Lung (tissue), 12 donors: ENCODE results near the gene PPARA. TPM values are rescaled to one million over a fixed set of nuclear protein-coding genes. Genes with fewer than 3 reads are reported as not detected.
"Not testable (repeated sequence)": the region's sequence is repeated elsewhere in the genome, so short reads cannot be mapped to it uniquely, and the experiment has no call there.

Experiments
- ATAC-seq: fragments of 200-7000 bp; cut with Tn5 transposase; one replicate; pipeline ENCODE4 v1.9.1; 2020; ENCODE audit warnings: moderate number of reproducible peaks; ENCODE audit not compliant: insufficient read depth, low FRiP score
- DNase-seq, 3 donors: peaks; one replicate each; pipeline ENCODE4 v3.0.0-alpha.2; 2013 to 2017
- H3K27ac ChIP-seq, 2 donors: one replicate each; pipeline ENCODE4 v1.5.1; 2013; ENCODE audit warnings: mild to moderate bottlenecking in 2 of 2, moderate library complexity in 2 of 2, control low read depth in 1 of 2, inconsistent platforms in 1 of 2, low read depth in 1 of 2, low read length in 1 of 2
- H3K27me3 ChIP-seq, 3 donors: one replicate each; pipeline ENCODE4 v1.5.1; 2013; ENCODE audit warnings: low read length in 2 of 3; ENCODE audit not compliant: control insufficient read depth in 3 of 3, insufficient read depth in 3 of 3
- H3K36me3 ChIP-seq, 4 donors: one replicate each; pipeline ENCODE4 v1.5.1; 2013; ENCODE audit warnings: low read length in 4 of 4, mild to moderate bottlenecking in 1 of 4, moderate library complexity in 1 of 4; ENCODE audit not compliant: control insufficient read depth in 4 of 4, insufficient read depth in 4 of 4
- H3K4me1 ChIP-seq, 5 donors: one replicate each; pipeline ENCODE4 v1.5.1; 2013; ENCODE audit warnings: low read length in 5 of 5, mild to moderate bottlenecking in 2 of 5, moderate library complexity in 1 of 5; ENCODE audit not compliant: control insufficient read depth in 5 of 5, insufficient read depth in 5 of 5
- H3K4me3 ChIP-seq: one replicate; pipeline ENCODE4 v1.5.1; 2013; ENCODE audit warnings: mild to moderate bottlenecking, control low read depth, moderate library complexity
- H3K9ac ChIP-seq, 2 donors: one replicate each; pipeline ENCODE4 v1.5.1; 2013; ENCODE audit warnings: low read length in 2 of 2, control low read depth in 1 of 2; ENCODE audit not compliant: insufficient read depth in 1 of 2
- H3K9me3 ChIP-seq, 4 donors: one replicate each; pipeline ENCODE4 v1.5.1; 2013; ENCODE audit warnings: low read length in 3 of 4, mild to moderate bottlenecking in 1 of 4, moderate library complexity in 1 of 4; ENCODE audit not compliant: control insufficient read depth in 4 of 4, insufficient read depth in 3 of 4
- CTCF ChIP-seq: IDR thresholded peaks from 2 replicates; pipeline ENCODE4 v1.5.1; 2012; ENCODE audit warnings: mild to moderate bottlenecking; ENCODE audit errors: control extremely low read depth, extremely low read depth
- WGBS, 2 donors: extraction: QIAGEN DNeasy Blood & Tissue Kit; methylation state at CpG; one replicate each; pipeline ENCODE4 v1.1.7; 2013; 5-methylcytosine and 5-hydroxymethylcytosine counted together
- polyA plus RNA-seq, 2 donors: library from polyadenylated mRNA; stranded (reverse); fragments of 200-250 nt; gene quantifications; one replicate each; pipeline ENCODE4 v1.2.1, GENCODE V29; 2013
- total RNA-seq, 2 donors: library from RNA; depleted of rRNA in 1 of 2; stranded (reverse); fragments of >200 nt in 1 of 2; gene quantifications; one replicate each; pipeline ENCODE4 v1.2.1, GENCODE V29; 2014 to 2021
- donor health status: control.
- donor health status: control.
- donor health status: Bipolar disorder and iron deficiency.
- donor health status: healthy.
- donor health status: DM: yes; HTN: yes; CAD: no.

The PPARA gene
- total and polyA plus RNA-seq, 4 donors = 4.4 to 18.1 (median 11.0) TPM

- peaks cover 0 to 5% (median 0%) of the 10 kb centered on the region in 5 donors for H3K4me1 ChIP-seq
- 88 to 89% methylated on average over 18 of the region's 18 CpGs for WGBS, 2 donors
- H3K4me3 ChIP-seq = no peak overlapping the region
- no peaks in the 10 kb centered on the region for H3K9me3 ChIP-seq
- peak overlapping the region in 1 of 2 donors; percentile 72 for H3K27ac ChIP-seq
- no peaks in the 10 kb centered on the region for H3K27me3 ChIP-seq
- H3K9ac ChIP-seq = no peak overlapping the region
- peaks cover 5 to 15% (median 6%) of the 10 kb centered on the region in 4 donors for H3K36me3 ChIP-seq
- no peak for TF ChIP-seq CTCF
- ATAC-seq (no peak), DNase-seq (no peak)
These were observed 45.3 kb downstream of the PPARA start for GRCh38 chr22:46195487-46196165.

- peaks cover 5 to 15% (median 7%) of the 10 kb centered on the region in 4 donors for H3K36me3 ChIP-seq
- TF ChIP-seq CTCF = no peak
- H3K4me3 ChIP-seq = no peak overlapping the region
- WGBS, 2 donors = 91% methylated on average over 8 of the region's 8 CpGs
- H3K9me3 ChIP-seq = no peaks in the 10 kb centered on the region
- peaks cover 0 to 5% (median 0%) of the 10 kb centered on the region in 5 donors for H3K4me1 ChIP-seq
- H3K9ac ChIP-seq = no peak overlapping the region
- H3K27ac ChIP-seq = peak overlapping the region in 1 of 2 donors; percentile 90
- H3K27me3 ChIP-seq = no peaks in the 10 kb centered on the region
- ATAC-seq (no peak), DNase-seq (no peak)
These were observed 46.0 kb downstream of the PPARA start for GRCh38 chr22:46196278-46196677.

GRCh38 chr22:46198274-46198673 lies 47.9 kb downstream of the PPARA start:
- Histone ChIP-seq H3K27me3 (no peaks in the 10 kb centered on the region), H3K9me3 (no peaks in the 10 kb centered on the region), H3K4me1 (peaks cover 0 to 3% (median 0%) of the 10 kb centered on the region in 5 donors), H3K9ac (no peak overlapping the region), H3K4me3 (no peak overlapping the region), H3K36me3 (peaks cover 5 to 15% (median 9%) of the 10 kb centered on the region in 4 donors), H3K27ac (no peak overlapping the region)
- peak; percentile 23 to 62 (median 40) for DNase-seq
- TF ChIP-seq CTCF = no peak
- WGBS, 2 donors = 83 to 88% methylated on average over 18 of the region's 18 CpGs
- ATAC-seq = no peak

GRCh38 chr22:46198806-46199205 lies 48.5 kb downstream of the PPARA start:
- H3K27me3 ChIP-seq, H3K4me3 ChIP-seq, H3K4me1 ChIP-seq, ATAC-seq, DNase-seq, H3K27ac ChIP-seq, H3K9me3 ChIP-seq, H3K9ac ChIP-seq: not testable (repeated sequence)
- peaks cover 7 to 20% (median 11%) of the 10 kb centered on the region in 4 donors for H3K36me3 ChIP-seq
- 94 to 95% methylated on average over 18 of the region's 18 CpGs for WGBS, 2 donors
